Endothelial cell of umbilical vein (primary cell): ENCODE results near the gene NRXN3. TPM values are rescaled to one million over a fixed set of nuclear protein-coding genes. Genes with fewer than 3 reads are reported as not detected.

Experiments used
- BruUV-seq: library from RNA; stranded (reverse); fragments of 400-500 nt; replicated peaks from 2 replicates; lab custom pipeline; 2021; lab: Mats Ljungman, UMichigan
- CTCF ChIA-PET: fragments of 300-600, 350-600 bp; sonication (Branson Sonifier 250); formaldehyde crosslinking; loops from one replicate; lab custom pipeline; 2021; ENCODE audit warnings: antibody characterized with exemption, inconsistent platforms; lab: Charles Lee
- POLR2A ChIA-PET: fragments of 300-600, 350-600 bp; sonication (Branson Sonifier 250); formaldehyde crosslinking; loops from one replicate; lab custom pipeline; 2021; ENCODE audit warnings: antibody characterized with exemption, inconsistent platforms; lab: Charles Lee
- DNase-seq: peaks from one replicate; pipeline ENCODE4 v3.0.0-alpha.2; 2011; ENCODE audit warnings: low read depth, low spot score
- FAIRE-seq: peaks from 2 replicates; lab custom pipeline; 2011; peaks lifted over from hg19 to GRCh38; lab: Jason Lieb, UNC
- H2AFZ ChIP-seq: 2 replicates; pipeline ENCODE4 v1.6.0; 2012; ENCODE audit warnings: low read depth, low read length, control low read depth, inconsistent platforms
- H3K27ac ChIP-seq: 2 replicates; pipeline ENCODE4 v1.5.1; 2011; ENCODE audit warnings: low read depth, mild to moderate bottlenecking, control low read depth, low read length, moderate library complexity; ENCODE audit not compliant: insufficient read depth
- H3K27me3 ChIP-seq, 2 experiments: 2 replicates each; pipeline versions ENCODE4 v1.6.0 to v1.6.1; 2011; ENCODE audit warnings: low read length in 2 of 2, mixed read lengths in 1 of 2; ENCODE audit not compliant: control insufficient read depth in 2 of 2, insufficient read depth in 2 of 2
- H3K36me3 ChIP-seq, 2 experiments: 2 replicates in 1 of 2; 3 replicates in 1 of 2; pipeline ENCODE4 v1.5.1; 2011; ENCODE audit warnings: low read length in 2 of 2, mild to moderate bottlenecking in 1 of 2, moderate library complexity in 1 of 2; ENCODE audit not compliant: control insufficient read depth in 2 of 2, insufficient read depth in 2 of 2; ENCODE audit errors: extremely low read depth in 1 of 2
- H3K4me1 ChIP-seq: 3 replicates; pipeline ENCODE4 v1.5.1; 2011; ENCODE audit warnings: mild to moderate bottlenecking, low read length; ENCODE audit not compliant: control insufficient read depth, insufficient read depth; ENCODE audit errors: extremely low read depth
- H3K4me2 ChIP-seq: 2 replicates; pipeline ENCODE4 v1.6.1; 2011; ENCODE audit warnings: low read length, control low read depth, mixed read lengths; ENCODE audit not compliant: insufficient read depth
- H3K4me3 ChIP-seq, 3 experiments: fragments of 200-600 bp in 1 of 3; sonication (generic), shearing (Covaris generic) in 1 of 3; replicated peaks in 1 of 3; 2 replicates each; pipeline ENCODE4 v1.5.1; 2011 to 2016; ENCODE audit warnings: control low read depth in 3 of 3, low read length in 3 of 3, mild to moderate bottlenecking in 2 of 3, inconsistent platforms in 1 of 3, low read depth in 1 of 3, moderate library complexity in 1 of 3; ENCODE audit not compliant: insufficient read depth in 1 of 3
- H3K79me2 ChIP-seq: 2 replicates; pipeline ENCODE4 v1.6.0; 2012; ENCODE audit warnings: low read length, inconsistent platforms; ENCODE audit not compliant: control insufficient read depth, insufficient read depth
- H3K9ac ChIP-seq: replicated peaks from 2 replicates; pipeline ENCODE3; 2011; ENCODE audit warnings: low read length, control low read depth; ENCODE audit not compliant: insufficient read depth; ENCODE audit errors: extremely low read depth
- H3K9me1 ChIP-seq: replicated peaks from 3 replicates; pipeline ENCODE4 v1.6.0; 2011; ENCODE audit warnings: mild to moderate bottlenecking, low read length; ENCODE audit not compliant: control insufficient read depth, insufficient read depth; ENCODE audit errors: extremely low read depth
- H3K9me3 ChIP-seq: replicated peaks from 2 replicates; pipeline ENCODE4 v1.5.1; 2012; ENCODE audit warnings: low read length, inconsistent platforms; ENCODE audit not compliant: control insufficient read depth, insufficient read depth
- H4K20me1 ChIP-seq: replicated peaks from 2 replicates; pipeline ENCODE3; 2011; ENCODE audit warnings: mild to moderate bottlenecking, low read length; ENCODE audit not compliant: control insufficient read depth, insufficient read depth; ENCODE audit errors: extremely low read depth
- CTCF ChIP-seq, 2 donors: IDR thresholded peaks; 1 replicate in 1 of 2; 2 replicates in 1 of 2; pipeline ENCODE4 v1.5.1; 2011; ENCODE audit warnings: low read length in 2 of 2, mild to moderate bottlenecking in 2 of 2, moderate library complexity in 2 of 2, control low read depth in 1 of 2, inconsistent platforms in 1 of 2, low read depth in 1 of 2; ENCODE audit not compliant: insufficient read depth in 1 of 2; ENCODE audit errors: extremely low read depth in 1 of 2
- EZH2 ChIP-seq: IDR thresholded peaks from 2 replicates; pipeline ENCODE4 v1.6.1; 2012; ENCODE audit warnings: borderline replicate concordance, low read depth, mild to moderate bottlenecking, moderate library complexity, low read length, inconsistent platforms; ENCODE audit not compliant: severe bottlenecking
- FOS ChIP-seq: IDR thresholded peaks from 2 replicates; pipeline ENCODE4 v1.6.1; 2011; ENCODE audit warnings: mild to moderate bottlenecking, low read length, moderate library complexity, borderline replicate concordance; ENCODE audit not compliant: insufficient read depth
- GATA2 ChIP-seq: IDR thresholded peaks from 2 replicates; pipeline ENCODE4 v1.7.0; 2011; ENCODE audit warnings: low read depth, mild to moderate bottlenecking, moderate library complexity, mixed read lengths, low read length; ENCODE audit not compliant: insufficient read length, insufficient read depth
- JUN ChIP-seq: IDR thresholded peaks from 2 replicates; pipeline ENCODE4 v1.6.1; 2011; ENCODE audit warnings: borderline replicate concordance, low read depth; ENCODE audit not compliant: insufficient read length, insufficient read depth
- MAX ChIP-seq: IDR thresholded peaks from 2 replicates; pipeline ENCODE4 v1.6.1; 2011; ENCODE audit not compliant: insufficient read depth, insufficient read length
- MYC ChIP-seq: IDR thresholded peaks from one replicate; pipeline ENCODE4 v1.6.1; 2011; ENCODE audit warnings: mild to moderate bottlenecking, low read depth, low read length
- POLR2A ChIP-seq: IDR thresholded peaks from 2 replicates; pipeline ENCODE4 v1.6.1; 2012; ENCODE audit warnings: low read depth, mild to moderate bottlenecking, control low read depth, low read length
- POLR2AphosphoS5 ChIP-seq: IDR thresholded peaks from 2 replicates; pipeline ENCODE4 v1.6.1; 2012; ENCODE audit warnings: low read depth, mild to moderate bottlenecking, control low read depth, low read length, moderate library complexity; ENCODE audit not compliant: insufficient read depth
- dilution Hi-C: fragments of 300-500 bp; cut with MboI; formaldehyde crosslinking; loops from one replicate; pipeline ENCODE4 v1.15.0; 2019; ENCODE audit warnings: low sequenced_read_pairs; ENCODE audit not compliant: extremely low pct_ligation_motif_present
- intact Hi-C: fragments of 100-400 bp; cut with micrococcal nuclease; formaldehyde crosslinking; loops from one replicate; pipeline ENCODE4 v1.10.0; 2022
- polyA plus RNA-seq, 4 experiments: library from polyadenylated mRNA; depleted of rRNA in 3 of 4; stranded (reverse) in 3 of 4; unstranded in 1 of 4; fragments of >200 nt; gene quantifications; 2 replicates each; pipeline versions ENCODE4 v1.2.1 to v1.2.3, GENCODE V29; 2011 to 2012; ENCODE audit warnings: missing spikeins in 1 of 4
- total RNA-seq: library from RNA; stranded (reverse); gene quantifications from 2 replicates; pipeline ENCODE4 v1.2.3, GENCODE V29; 2021

Gene NRXN3
- total and polyA plus RNA-seq, 2 donors (not counting 3 experiments of a cell fraction or from before 2014, with no cell fraction given): 0.72 to 4.2 TPM

DNA sequence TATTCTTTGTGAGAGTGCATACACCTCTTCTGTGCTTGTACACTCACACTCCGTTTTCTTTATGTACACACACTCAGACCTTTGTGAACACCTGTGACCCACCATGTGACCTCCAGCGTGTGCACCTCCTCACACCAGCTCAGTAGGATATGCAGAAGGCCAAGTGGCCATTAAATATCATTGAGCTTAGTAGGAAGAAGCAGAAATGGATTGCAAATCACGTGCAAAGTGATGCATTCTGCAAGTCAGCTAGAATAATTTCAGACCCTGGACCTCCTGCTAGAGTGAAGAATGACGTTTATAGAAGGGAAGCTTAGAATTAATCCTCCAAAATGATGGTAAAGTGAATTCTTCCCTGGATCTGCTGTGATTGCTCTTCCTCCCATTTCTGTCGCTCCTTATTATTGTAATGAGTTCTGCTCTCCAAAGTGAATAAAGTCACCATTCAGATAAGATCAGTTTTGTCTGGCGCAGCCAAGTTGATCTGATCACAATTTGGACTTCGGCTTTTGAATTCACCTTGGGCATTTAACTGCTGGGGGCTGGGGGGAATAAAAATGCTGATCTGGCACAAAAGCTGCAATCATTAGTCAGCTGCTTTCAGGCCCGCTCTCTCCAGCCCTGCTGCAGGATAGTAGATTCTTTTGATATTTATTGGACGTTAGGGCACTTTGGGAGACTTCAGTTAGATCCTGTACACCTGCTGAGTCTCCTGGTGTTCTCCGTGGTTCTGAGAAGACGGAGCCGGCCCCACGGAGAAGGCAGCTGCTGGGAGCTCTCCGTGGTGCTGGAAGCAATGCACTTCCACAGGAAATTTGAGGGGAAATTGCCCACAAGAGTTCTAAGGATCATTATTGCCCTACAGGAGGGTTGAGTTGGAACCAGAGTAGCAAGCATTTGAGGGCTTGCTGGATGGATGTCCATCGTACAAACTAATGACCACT lies 12.4 kb upstream of the NRXN3 start:
- H2AFZ ChIP-seq: no peak overlapping the region
- no peaks in the 10 kb centered on the region for H3K9me3 ChIP-seq
- H4K20me1 ChIP-seq: no peaks in the 10 kb centered on the region
- no TSS peak for BruUV-seq
- CTCF ChIA-PET: no interaction called here
- no peaks in the 10 kb centered on the region for H3K36me3 ChIP-seq
- no peak overlapping the region for H3K9ac ChIP-seq
- H3K9me1 ChIP-seq: no peaks in the 10 kb centered on the region
- TF ChIP-seq POLR2A (no peak), MYC (no peak), FOS (no peak), POLR2AphosphoS5 (no peak), CTCF (IDR thresholded peaks at IDR 0.05; ENCODE audit: extremely low read depth in 1 of 2, insufficient read depth in 1 of 2, low read depth in 1 of 2, low read length in 2 of 2) (no peak), GATA2 (no peak), MAX (no peak), JUN (no peak), EZH2 (no peak)
- intact Hi-C loops (no loop called here), dilution Hi-C loops (no loop called here)
- FAIRE-seq: no peak
- no peak overlapping the region for H3K4me3 ChIP-seq
- H3K27me3 ChIP-seq: no peaks in the 10 kb centered on the region
- no peaks in the 10 kb centered on the region for H3K4me1 ChIP-seq
- DNase-seq: no peak
- H3K27ac ChIP-seq: no peak overlapping the region
- no peak overlapping the region for H3K4me2 ChIP-seq
- POLR2A ChIA-PET: no interaction called here
- no peaks in the 10 kb centered on the region for H3K79me2 ChIP-seq
